SKM-1 (cell line): Measurements from ENCODE around the gene SLC5A6.

Source experiments
- DNase-seq: peaks from one replicate; lab custom pipeline; 2025; ENCODE audit not compliant: unreplicated experiment; lab: John Stamatoyannopoulos, UW

Gene SLC5A6

DNA sequence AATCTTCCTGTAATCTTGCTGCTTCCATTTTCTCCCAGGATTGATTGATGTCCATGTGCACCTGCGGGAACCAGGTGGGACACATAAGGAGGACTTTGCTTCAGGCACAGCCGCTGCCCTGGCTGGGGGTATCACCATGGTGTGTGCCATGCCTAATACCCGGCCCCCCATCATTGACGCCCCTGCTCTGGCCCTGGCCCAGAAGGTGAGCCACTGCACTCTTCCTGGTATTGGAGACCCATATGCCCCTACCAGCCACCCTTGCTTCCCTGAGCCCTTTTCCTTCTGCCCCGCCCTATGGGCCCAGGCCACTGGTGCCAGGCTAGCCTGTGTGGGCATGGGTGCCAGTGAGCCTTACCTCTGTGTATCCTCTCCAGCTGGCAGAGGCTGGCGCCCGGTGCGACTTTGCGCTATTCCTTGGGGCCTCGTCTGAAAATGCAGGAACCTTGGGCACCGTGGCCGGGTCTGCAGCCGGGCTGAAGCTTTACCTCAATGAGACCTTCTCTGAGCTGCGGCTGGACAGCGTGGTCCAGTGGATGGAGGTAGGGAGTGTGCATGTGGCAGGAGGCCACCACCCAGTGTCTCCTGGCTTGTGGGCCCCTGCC, 25.4 kb upstream of the SLC5A6 start:
- DNase-seq = no peak

DNA sequence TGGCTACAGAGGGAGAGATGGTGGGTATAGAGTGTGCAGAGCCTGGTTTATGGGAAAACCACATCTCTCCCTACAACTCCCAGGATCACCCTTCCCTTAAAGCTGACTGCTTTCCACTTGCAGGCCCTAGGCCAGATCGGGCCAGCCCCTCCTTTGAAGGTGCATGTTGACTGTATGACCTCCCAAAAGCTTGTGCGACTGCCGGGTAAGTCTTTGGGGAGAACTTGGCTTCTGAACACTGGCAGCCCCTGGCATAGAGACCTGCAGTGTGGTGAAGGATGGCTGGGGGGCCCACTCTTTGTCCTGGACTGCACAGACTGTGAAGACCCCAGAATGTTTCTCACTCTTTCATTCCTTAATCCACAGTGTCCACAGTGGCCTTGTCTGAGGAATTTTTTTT, 24.6 kb upstream of the SLC5A6 start:
- no peak for DNase-seq

DNA sequence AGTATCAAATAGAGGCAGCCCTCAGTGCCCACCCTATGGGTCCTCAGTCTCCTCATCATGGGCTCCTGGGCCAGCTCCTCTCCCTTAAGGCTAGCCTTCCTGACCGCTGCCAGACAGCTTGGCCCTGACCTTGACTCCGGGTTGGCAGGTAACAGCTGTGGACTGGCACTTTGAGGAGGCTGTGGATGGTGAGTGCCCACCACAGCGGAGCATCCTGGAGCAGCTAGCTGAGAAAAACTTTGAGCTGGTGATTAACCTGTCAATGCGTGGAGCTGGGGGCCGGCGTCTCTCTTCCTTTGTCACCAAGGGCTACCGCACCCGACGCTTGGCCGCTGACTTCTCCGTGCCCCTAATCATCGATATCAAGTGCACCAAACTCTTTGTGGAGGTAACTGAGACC, 24.1 kb upstream of the SLC5A6 start:
- DNase-seq = no peak

DNA sequence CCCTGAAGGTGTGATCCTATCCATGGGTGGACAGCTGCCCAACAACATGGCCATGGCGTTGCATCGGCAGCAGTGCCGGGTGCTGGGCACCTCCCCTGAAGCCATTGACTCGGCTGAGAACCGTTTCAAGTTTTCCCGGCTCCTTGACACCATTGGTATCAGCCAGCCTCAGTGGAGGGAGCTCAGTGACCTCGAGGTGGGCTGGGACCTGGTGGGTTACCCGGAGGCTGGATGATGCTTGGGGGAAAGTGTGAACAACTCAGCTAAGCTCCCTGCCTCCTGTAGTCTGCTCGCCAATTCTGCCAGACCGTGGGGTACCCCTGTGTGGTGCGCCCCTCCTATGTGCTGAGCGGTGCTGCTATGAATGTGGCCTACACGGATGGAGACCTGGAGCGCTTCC, 21.3 kb upstream of the SLC5A6 start:
- DNase-seq = no peak

DNA sequence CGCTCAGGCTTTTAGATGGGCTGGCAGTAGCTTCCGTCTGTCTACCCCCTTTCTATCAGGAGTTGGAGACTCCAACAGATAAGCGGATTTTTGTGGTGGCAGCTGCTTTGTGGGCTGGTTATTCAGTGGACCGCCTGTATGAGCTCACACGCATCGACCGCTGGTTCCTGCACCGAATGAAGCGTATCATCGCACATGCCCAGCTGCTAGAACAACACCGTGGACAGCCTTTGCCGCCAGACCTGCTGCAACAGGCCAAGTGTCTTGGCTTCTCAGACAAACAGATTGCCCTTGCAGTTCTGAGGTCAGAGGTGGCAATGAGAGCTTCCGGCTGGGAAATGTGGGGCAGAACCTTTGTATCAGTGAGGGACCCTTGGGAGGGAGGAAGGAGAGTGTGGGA, 19.9 kb upstream of the SLC5A6 start:
- no peak for DNase-seq

DNA sequence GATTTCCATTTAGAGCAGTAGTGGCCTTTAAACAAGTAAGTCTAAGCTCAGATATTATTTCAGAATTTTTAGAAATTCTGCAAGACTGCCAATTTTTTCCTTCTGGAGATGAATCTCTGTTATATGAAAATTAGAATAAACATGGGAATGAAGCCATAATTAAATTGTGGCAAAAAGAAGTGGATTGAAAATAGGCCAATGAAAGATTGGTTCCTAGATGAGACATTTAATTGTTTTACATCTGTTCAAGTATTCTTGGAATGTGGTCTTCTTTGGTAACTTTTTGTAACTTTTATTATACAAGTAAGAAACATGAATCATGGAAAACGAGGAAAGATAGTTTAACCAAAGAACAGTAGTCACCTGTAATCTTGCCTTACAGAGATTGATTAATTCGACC, 15.4 kb upstream of the SLC5A6 start:
- DNase-seq = no peak

DNA sequence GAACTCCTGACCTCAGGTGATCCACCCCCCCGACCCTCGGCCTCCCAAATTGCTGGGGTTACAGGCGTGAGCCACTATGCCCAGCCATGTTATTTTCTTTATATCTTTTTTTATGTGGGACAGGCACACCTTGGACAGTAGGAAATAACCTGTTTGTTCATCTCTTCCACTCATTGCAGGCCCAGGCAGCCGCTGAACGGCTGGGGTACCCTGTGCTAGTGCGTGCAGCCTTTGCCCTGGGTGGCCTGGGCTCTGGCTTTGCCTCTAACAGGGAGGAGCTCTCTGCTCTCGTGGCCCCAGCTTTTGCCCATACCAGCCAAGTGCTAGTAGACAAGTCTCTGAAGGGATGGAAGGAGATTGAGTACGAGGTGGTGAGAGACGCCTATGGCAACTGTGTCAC, 13.5 kb upstream of the SLC5A6 start:
- no peak for DNase-seq

DNA sequence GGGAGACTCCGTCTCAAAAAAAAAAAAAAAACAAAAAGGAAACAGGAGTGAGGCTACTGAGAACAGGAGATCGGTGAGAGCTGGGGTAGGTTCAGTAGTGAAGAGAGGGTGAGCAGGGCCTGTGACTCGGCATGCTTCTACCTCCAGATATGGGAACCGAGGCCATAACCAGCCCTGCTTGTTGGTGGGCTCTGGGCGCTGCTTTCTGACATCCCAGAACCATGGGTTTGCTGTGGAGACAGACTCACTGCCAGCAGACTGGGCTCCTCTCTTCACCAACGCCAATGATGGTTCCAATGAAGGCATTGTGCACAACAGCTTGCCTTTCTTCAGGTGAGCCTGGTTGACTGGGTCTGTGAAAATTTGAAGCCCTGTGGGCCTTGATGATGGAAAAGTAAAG, 11.3 kb upstream of the SLC5A6 start:
- no peak for DNase-seq

DNA sequence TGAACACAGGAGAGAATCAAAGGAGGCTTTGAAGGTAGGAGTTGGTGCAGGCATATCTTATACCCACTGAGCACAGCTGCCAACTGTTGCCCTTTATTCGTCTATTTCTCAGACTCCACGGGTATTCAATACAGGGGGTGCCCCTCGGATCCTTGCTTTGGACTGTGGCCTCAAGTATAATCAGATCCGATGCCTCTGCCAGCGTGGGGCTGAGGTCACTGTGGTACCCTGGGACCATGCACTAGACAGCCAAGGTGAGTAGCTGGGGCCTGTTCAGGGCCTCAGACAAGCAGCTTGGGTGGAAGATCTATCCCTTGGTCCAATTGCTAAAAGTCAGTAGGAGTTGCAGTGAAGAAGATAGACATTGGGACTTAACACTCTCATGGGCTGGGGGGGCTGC, 10.3 kb upstream of the SLC5A6 start:
- no peak for DNase-seq

DNA sequence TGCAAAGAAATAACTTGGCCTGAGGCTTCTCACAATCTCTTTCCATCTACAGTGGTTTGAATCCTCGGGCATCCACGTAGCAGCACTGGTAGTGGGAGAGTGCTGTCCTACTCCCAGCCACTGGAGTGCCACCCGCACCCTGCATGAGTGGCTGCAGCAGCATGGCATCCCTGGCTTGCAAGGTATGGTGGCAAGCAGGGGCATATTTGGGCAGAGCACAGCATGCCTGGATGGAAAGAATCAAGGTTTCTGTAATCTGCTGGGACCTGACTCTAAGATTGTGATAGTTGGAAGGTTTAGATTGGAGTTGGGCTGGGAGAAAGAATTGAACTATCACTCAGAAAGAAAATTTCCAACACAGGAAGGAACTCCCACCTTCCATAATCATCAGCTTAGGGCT, 9.1 kb upstream of the SLC5A6 start:
- DNase-seq = no peak

DNA sequence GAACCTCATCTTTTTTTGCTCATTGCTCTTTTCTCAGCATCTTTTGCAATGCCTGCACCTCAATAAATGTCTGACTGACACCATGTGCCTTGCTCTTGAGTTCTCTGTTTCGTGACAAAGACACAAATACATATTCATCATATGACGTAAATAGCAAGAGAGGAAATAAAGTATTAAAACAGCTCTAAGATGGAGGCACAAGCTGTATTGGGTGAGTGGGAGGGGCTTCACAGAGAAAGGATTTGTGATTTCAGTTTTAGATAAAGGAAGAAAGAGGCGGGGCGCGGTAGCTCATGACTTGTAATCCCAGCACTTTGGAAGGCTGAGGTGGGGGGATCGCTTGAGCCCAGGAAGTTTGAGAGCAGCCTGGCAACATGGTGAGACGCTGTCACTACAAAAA, 8.0 kb upstream of the SLC5A6 start:
- DNase-seq = no peak

DNA sequence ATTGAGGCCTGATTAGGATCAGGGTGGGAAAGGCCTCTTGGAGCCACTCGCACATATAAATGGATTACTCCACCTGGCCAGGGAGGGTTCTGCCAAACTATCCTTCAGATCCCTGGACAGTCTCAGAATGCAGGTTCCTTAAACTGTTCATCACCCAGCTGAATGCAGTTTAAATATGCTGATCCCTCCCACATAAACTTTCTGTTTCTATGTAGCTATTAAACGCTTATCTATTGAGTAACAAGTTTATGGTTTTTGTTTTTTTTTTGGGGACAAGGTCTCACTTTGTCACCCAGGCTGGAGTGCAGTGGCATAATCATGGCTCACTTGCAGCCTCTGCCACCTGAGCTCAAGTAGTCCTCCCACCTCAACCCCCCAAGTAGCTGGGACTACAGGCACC, 7.0 kb upstream of the SLC5A6 start:
- no peak for DNase-seq

DNA sequence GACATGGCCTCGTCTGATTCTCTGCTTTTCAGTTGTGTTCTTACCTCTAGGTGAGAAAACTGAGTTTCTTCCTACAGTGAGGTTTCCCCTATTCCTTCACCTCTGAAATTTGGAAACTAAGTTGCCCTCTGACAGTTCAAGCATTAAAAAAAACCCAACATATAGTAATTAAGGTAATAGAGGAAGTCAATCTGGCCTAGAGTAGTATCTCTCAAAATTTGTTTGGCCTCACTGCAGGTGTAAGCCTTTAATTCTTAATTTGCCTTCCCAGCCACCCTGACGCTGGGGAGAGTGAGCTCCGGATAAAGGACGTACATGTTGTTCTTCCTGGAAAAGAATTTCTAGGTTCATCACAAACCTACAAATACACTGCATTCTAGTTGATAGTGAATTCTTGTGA, 6.5 kb upstream of the SLC5A6 start:
- no peak for DNase-seq

DNA sequence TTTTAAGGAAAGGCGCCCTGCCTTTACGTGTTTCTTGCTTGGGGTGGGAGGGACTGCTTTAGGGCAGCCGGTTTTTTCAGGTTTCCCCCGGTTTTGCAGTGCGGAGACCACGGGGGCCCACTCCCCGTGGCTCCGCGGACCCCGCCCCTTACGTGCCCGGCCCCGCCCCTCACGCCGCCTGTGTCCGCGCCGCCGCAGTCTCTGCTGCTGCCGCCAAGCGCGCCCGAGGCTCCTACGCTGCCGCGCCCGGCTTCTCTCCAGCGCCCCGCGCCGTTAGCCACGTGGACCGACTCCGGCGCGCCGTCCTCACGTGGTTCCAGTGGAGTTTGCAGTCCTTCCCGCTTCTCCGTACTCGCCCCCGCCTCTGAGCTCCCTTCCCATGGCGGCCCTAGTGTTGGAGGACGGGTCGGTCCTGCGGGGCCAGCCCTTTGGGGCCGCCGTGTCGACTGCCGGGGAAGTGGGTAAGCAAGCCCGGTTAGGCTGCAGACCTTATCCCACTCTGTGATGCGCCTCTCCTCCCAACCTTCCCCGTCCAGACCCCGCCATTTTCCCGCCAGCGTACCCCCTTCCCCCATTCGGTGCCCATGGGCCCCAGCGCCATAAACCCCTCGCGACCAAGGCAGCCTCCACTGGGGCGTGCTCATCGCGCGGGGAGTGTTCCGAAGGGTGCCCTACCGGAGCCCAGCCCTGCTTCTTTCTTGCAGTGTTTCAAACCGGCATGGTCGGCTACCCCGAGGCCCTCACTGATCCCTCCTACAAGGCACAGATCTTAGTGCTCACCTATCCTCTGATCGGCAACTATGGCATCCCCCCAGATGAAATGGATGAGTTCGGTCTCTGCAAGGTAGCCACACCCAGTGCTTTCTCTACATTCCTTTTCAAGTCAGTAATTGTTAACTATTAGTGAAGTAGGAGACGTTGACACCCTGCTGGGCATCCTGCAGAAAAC, 5.4 kb upstream of the SLC5A6 start, which contains the start of gene CAD:
Gene CAD (plus strand): TSS at position 197 of the 949 bp plus-strand sequence. CDS start 183 bp downstream, at position 380.
- DNase-seq = peak; percentile 83

DNA sequence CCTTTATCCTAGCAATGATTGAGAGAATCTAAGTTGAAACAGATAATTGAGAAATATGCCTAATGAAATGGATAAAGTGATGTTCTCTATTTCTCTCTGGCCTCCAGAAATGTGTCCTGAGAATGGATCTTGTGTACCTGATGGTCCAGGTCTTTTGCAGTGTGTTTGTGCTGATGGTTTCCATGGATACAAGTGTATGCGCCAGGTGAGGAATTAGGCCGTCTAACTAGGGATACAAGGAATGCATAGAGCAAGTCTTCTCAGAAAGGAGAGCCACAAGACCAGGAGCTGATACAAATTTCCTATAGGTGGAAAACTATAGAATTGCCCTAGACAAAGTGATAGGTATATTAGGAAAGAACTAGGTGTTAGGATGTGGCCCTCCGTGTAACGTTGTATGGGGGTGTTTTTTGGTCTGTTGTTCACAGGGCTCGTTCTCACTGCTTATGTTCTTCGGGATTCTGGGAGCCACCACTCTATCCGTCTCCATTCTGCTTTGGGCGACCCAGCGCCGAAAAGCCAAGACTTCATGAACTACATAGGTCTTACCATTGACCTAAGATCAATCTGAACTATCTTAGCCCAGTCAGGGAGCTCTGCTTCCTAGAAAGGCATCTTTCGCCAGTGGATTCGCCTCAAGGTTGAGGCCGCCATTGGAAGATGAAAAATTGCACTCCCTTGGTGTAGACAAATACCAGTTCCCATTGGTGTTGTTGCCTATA, 4.5 kb upstream of the SLC5A6 start:
- no peak for DNase-seq

DNA sequence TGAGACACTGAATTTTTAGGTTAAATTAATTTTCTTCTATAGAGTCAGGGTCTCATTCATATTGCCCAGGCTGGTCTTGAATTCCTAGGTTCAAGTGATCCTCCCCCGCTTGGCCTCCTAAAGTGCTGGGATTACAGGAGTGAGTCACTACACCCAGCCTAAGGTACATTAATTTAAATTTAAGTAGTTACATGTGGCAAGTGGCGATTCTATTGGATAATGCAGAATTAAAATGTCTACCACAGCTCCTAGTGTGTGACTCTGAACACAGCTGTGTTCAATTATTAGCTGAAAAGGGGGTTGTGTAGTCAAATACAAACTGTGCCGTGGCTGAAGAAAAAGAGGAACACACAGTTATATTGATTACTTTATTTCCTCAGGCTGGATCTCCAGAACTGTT, 2.9 kb upstream of the SLC5A6 start:
- DNase-seq = no peak

DNA sequence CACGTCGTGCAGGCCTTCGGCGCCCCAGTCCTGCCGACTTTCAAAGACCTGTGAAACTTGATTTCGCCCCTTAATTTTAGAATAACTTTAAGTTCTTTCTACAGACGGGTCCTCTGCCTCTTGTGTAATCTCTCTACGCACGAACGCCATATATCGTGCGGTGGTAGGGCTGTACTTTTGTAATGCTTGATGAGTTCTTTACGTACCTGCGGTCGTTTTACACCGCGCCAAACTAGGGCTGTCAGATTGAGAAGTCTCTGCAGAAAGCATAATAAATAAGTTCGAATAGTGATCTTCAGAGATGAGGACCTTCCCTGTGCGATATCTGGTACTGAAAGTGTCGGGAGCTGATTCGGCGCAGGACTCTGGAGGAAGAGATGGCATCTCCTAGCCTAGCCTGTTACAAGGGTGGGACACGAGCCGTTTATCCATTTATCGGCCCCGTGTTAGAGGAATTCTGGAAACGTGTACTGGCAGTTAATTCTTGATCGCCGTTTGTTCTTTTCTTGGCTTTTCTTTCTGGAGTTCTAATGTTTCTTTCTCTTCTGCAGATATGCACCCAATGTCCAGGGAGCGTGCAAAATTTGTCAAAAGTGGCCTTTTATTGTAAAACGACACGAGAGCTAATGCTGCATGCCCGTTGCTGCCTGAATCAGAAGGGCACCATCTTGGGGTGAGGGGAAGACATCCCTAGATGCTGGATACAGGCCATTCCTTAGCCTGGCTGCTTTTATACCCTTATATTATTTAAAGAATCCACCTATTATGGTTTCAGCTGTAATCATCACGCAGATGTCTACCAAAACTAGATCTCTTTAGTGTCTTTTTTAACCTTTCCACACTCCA, 781 bp upstream of the SLC5A6 start:
- DNase-seq = no peak

DNA sequence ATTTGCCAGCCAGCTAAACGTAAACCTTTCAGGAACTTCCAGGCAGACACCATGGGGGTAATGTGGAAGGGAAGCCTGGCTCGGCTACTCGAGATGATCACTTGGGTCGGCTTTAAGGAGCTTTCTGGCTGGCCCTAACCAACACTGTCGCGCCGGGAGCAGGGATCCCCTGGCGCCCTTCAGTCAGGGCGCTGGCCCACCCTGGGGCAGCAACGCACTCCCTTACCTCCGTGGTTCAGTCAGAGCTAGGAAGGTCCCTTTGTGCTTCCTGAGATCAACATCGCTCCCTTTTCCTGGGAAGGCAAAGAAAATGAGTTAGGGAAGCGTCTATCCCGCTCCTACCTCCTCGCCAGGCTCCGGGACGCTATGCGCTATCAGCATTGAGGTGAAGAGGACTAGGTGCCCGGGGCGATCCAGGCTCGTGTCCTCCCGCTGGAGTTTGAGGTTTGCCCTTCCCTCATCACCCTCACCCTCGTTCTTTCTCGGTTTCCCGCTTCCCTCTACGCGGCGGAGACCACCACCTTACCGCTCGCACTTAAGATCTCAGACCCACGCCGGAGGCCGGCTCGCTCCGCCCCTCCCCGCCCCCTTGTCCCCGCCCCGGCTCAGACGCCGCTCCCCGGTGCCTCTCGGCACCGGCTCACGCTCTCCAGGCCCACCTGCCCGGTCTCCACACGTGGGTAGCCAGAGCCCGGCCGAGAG, 676 bp downstream of the SLC5A6 start:
- no peak for DNase-seq

DNA sequence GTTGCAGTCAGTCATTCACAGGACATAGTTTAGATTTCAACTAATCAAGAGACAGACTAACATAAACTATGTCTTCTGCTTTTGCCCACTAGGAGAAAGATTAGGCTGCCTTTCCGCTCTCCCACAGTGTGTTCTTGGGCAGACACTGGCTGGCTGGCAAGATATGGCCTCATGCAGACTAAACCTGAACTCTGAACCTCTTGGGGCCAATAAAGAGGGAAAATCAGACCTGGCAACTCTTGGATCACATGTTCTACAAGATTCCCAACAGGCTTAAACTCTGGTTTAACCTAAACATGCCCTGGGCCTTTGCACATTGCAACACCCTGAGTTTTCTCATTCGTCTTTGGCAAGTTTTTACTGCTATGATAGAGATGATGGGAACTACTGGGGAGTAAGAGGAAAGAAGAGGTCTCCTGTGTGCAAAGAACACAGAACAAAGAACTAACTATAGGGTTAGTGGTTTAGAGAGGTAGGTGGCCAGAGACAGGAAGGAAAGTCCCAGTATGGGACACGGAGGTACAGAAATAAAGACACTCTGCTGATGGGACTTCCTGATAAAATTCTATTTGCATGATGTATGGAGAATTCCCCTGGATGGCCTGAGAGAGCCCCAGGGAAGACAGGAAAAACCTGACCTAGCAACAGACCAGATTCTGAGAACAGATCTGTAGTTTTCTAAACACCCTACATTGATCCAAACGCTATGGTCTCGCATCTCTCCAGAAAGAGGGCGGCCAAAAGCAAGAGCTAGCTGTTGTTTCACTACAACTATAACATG, 2.3 kb downstream of the SLC5A6 start:
- DNase-seq = no peak
